HFF-Myc (cell line): ENCODE measurements around the gene AEBP1.

Experiments
- DNase-seq: peaks from one replicate; pipeline ENCODE4 v3.0.0-alpha.2; 2011; ENCODE audit warnings: low read depth; ENCODE audit errors: extremely low read depth
- H3K4me3 ChIP-seq: replicated peaks from 2 replicates; pipeline ENCODE4 v1.5.1; 2011; ENCODE audit warnings: low read depth, mild to moderate bottlenecking, control low read depth, low read length
- CTCF ChIP-seq: IDR thresholded peaks from 2 replicates; pipeline ENCODE4 v1.5.1; 2012; ENCODE audit warnings: mild to moderate bottlenecking, low read depth, low read length, control low read depth; ENCODE audit errors: missing control alignments

AEBP1 gene

GRCh38 chr7:44162179-44162578 is 58.0 kb downstream of the AEBP1 start:
- no peak for TF ChIP-seq CTCF
- no peak overlapping the region for H3K4me3 ChIP-seq
- no peak for DNase-seq

- TF ChIP-seq CTCF = no peak
- no peak overlapping the region for H3K4me3 ChIP-seq
- DNase-seq = no peak
These were observed 58.7 kb downstream of the AEBP1 start for GRCh38 chr7:44162785-44163395.

- TF ChIP-seq CTCF = no peak
- no peak overlapping the region for H3K4me3 ChIP-seq
- DNase-seq = peak; percentile 78
These were observed 59.4 kb downstream of the AEBP1 start for GRCh38 chr7:44163591-44163990.
